GM19372 (cell line): ENCODE results near the gene SLITRK5.

Source experiments
- ATAC-seq: cut with Tn5 transposase; IDR thresholded peaks from one replicate; pipeline ENCODE4 v1.9.1; 2021; ENCODE audit warnings: mild to moderate bottlenecking, low read depth, moderate library complexity; ENCODE audit not compliant: unreplicated experiment

The SLITRK5 gene

DNA sequence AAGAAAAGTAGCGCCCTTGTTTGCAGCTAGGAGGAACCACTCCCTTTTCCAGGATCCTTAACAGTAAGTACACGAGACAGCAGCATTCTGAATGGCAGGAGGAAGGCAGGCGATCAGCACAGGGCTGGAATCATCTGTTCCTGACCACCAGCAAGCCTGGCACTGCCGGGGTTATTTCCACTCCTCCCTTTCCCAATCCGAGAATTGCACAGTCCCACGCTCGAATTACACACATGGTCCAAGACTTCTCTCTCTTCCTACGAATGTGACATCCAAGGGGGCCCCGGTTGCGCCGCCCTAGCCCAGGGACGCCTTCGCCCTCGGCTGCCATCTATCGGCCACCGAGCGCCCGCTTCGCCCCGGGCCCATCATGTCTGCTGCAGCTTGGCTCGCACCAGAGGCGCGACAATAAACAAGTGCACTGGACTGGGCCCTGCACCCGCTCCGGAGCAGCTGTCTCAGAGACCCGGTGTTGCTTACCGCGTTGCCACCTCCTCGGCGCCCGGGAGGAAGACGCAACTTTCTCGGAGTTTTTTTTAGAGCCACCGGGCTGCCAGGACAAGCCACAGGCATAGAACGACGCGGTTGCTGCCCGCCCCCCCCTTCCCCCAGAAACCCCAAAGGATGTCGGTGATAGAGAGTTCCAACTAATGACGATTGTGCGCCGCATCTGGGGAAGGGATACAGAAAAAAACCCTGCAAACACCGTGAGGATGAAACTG is at the start of gene SLITRK5:
SLITRK5 (plus strand) TSS at position 341 of the 722 bp plus-strand sequence. CDS start 4,018 bp downstream, outside the sequence.
- peak; percentile 94 for ATAC-seq

DNA sequence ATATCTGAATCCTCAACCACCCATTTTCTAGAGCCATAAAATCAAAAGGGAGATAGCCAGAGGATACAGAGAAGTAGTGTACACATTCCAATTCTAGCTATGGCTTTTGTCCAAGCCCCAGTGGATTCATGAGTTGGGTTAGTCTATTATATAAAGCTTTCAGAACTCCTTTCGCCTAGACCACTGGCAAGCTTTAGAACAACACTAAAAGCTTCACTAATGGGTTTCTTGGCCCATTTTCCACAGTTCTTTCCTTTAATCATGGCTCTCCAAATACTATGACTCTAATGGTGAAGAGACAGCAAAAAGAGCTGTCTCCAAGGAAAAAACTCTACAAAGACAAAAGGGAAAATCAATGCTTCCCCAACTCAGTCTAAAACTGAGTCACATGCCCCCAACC is 48.2 kb upstream of the SLITRK5 start:
- ATAC-seq: no peak

GRCh38 chr13:87656306-87656705 is 14.9 kb upstream of the SLITRK5 start:
- no peak for ATAC-seq

GRCh38 chr13:87661471-87661870 is 9.7 kb upstream of the SLITRK5 start:
- no peak for ATAC-seq

DNA sequence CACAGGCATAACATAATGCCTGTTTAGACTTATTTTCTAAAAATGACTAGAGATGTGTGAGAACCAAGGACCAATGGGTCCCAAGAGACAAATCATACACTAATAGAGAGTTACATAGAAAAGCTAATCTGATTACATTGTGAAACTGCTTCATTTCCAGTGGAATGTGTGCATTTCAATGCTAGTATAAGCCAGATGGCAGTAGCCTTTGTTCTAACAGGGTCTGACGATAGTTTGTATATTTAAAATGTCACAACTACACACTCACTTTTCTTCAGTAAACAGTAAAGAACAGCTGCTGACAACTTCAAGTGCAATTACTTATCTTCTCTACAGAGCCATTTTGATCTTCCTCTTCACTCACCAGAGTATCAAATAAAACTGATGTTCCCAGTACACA is 4.3 kb upstream of the SLITRK5 start:
- ATAC-seq: no peak

GRCh38 chr13:87667686-87668085 is 3.5 kb upstream of the SLITRK5 start:
- ATAC-seq: no peak

DNA sequence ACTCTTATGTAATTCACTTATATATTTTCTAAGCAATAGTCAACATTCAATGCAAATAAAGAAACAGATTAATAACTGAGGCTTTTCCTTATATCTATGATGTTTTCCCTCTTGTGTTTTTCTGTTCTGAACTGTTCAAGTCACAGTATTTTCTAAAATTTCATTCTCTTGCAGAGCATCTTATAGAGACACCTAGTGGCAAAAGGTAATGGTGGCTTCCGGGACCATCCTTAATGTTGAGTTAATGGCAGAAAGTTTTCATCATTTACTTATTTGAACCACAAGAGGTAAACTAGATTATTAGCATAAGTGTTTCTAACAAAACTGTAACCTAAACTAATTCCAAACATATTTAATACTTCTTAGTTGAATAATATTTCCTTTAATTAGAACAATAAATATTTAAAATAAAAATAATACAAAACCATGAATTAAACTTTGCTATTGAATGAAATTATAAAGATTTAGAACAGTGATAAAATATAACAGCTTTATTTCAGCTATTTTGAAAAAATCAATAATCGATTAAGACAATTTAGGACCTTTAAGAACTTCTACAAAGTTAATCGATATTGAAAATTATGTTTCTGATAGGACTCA is 1.7 kb upstream of the SLITRK5 start:
- ATAC-seq: no peak

GRCh38 chr13:87671753-87672605 is 808 bp downstream of the SLITRK5 start:
- ATAC-seq: peak; percentile 6

GRCh38 chr13:87674247-87674738 is 3.1 kb downstream of the SLITRK5 start:
- ATAC-seq: no peak

DNA sequence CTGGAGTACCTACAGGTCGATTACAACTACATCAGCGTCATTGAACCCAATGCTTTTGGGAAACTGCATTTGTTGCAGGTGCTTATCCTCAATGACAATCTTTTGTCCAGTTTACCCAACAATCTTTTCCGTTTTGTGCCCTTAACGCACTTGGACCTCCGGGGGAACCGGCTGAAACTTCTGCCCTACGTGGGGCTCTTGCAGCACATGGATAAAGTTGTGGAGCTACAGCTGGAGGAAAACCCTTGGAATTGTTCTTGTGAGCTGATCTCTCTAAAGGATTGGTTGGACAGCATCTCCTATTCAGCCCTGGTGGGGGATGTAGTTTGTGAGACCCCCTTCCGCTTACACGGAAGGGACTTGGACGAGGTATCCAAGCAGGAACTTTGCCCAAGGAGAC is 4.7 kb downstream of the SLITRK5 start:
- ATAC-seq: no peak

GRCh38 chr13:87676254-87677042 is 5.3 kb downstream of the SLITRK5 start:
- ATAC-seq: no peak

GRCh38 chr13:87677043-87677495 is 5.9 kb downstream of the SLITRK5 start:
- ATAC-seq: no peak

GRCh38 chr13:87677496-87678371 is 6.6 kb downstream of the SLITRK5 start:
- ATAC-seq: no peak

GRCh38 chr13:87678372-87678752 is 7.2 kb downstream of the SLITRK5 start:
- ATAC-seq: no peak

- no peak for ATAC-seq
Observed at GRCh38 chr13:87680298-87680697, 9.1 kb downstream of the SLITRK5 start.

DNA sequence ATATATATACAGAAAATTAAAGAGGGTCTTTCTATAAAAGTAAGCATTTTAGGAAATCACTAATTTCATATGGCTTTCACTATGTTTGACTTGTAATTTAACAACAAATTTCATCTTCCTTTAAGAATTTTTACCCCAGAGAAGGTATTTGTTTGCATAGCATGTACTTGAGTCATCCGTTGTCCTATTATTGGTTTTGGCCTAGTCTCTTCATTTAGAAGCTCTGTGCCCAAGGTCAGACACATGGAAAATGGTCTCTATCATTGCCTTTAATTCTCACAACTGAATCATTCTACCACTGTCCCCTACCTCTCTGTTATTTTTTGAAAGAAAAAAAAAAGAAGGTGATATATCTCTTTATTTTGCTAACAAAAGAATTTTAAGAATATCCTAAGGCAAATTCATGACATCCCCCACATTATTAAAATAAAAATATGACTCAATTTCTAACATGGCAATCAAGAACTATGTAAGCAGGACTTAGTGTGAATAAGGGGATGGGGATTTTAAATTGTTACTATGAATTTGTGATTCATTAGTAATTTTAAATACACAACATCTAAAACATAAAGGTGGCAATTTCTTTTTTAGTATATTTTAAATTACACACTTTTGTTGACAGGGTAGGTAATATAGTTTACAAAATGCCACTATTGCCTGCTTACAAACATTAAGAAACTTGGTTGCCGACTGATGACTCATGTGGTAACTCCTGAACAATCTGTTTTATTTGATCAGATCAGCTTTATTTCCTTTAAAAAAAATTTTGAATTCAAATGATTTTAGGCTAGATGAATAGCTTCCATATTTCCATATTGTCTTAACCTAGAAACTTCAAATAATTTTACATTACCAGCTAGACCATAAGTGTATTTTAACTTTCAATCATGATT is 13.9 kb downstream of the SLITRK5 start:
- no peak for ATAC-seq

GRCh38 chr13:87696458-87696857 is 25.3 kb downstream of the SLITRK5 start:
- no peak for ATAC-seq

- no peak for ATAC-seq
Observed at GRCh38 chr13:87698268-87698667, 27.1 kb downstream of the SLITRK5 start.
